ENCODE measurements around the gene BHLHE23.

Gene BHLHE23

DNA sequence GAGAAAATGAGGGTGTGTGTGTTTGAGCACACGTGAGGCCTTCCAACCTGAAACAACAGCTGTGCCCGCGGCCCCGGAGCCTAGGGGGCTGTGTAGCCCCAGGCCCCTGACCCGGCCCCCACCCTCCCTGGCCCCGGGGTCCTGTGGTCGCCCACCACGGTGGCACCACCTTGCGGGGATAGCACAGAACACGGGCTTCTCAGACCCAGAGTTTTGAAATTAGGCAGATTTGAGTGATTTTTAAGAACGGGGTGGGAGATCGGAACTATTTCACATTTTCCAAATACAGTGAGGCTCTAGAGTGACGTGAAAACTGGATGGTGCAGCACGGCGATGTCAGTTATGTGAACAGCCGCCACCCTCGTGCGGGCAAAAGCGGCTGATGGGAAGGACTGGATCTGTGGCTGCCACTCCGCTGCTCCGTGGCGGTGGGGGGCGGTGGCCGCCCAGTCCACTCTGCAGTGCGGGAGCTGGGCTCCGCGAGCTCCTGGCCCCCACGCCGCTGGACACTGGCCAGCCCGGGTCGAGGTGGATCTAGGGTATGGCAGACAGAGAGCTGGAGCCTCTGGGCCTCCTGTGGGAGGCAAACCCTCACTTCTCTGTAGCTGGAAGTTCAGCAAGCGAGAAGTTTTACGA lies 17.3 kb upstream of the BHLHE23 start:
- TF ChIP-seq, protein P1, sequence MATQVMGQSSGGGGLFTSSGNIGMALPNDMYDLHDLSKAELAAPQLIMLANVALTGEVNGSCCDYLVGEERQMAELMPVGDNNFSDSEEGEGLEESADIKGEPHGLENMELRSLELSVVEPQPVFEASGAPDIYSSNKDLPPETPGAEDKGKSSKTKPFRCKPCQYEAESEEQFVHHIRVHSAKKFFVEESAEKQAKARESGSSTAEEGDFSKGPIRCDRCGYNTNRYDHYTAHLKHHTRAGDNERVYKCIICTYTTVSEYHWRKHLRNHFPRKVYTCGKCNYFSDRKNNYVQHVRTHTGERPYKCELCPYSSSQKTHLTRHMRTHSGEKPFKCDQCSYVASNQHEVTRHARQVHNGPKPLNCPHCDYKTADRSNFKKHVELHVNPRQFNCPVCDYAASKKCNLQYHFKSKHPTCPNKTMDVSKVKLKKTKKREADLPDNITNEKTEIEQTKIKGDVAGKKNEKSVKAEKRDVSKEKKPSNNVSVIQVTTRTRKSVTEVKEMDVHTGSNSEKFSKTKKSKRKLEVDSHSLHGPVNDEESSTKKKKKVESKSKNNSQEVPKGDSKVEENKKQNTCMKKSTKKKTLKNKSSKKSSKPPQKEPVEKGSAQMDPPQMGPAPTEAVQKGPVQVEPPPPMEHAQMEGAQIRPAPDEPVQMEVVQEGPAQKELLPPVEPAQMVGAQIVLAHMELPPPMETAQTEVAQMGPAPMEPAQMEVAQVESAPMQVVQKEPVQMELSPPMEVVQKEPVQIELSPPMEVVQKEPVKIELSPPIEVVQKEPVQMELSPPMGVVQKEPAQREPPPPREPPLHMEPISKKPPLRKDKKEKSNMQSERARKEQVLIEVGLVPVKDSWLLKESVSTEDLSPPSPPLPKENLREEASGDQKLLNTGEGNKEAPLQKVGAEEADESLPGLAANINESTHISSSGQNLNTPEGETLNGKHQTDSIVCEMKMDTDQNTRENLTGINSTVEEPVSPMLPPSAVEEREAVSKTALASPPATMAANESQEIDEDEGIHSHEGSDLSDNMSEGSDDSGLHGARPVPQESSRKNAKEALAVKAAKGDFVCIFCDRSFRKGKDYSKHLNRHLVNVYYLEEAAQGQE (IDR thresholded peaks at IDR 0.05; ENCODE audit: insufficient read depth in 1 of 2, low read depth in 2 of 2, low read length in 2 of 2) = no peak
- TF ChIP-seq SIN3A (IDR thresholded peaks at IDR 0.05; ENCODE audit: borderline replicate concordance, insufficient read depth, low read length) = no peak
- TF ChIP-seq FOXP2 (optimal IDR thresholded peaks at IDR 0.05; ENCODE audit: borderline replicate concordance, extremely low read depth, extremely low read length, insufficient read depth) = no peak
- no peak for TF ChIP-seq POLR2AphosphoS5 (IDR thresholded peaks at IDR 0.05; ENCODE audit: low read depth, low read length)
- TF ChIP-seq TAF1 (IDR thresholded peaks at IDR 0.05; ENCODE audit: borderline replicate concordance, insufficient read depth, low read length) = no peak

DNA sequence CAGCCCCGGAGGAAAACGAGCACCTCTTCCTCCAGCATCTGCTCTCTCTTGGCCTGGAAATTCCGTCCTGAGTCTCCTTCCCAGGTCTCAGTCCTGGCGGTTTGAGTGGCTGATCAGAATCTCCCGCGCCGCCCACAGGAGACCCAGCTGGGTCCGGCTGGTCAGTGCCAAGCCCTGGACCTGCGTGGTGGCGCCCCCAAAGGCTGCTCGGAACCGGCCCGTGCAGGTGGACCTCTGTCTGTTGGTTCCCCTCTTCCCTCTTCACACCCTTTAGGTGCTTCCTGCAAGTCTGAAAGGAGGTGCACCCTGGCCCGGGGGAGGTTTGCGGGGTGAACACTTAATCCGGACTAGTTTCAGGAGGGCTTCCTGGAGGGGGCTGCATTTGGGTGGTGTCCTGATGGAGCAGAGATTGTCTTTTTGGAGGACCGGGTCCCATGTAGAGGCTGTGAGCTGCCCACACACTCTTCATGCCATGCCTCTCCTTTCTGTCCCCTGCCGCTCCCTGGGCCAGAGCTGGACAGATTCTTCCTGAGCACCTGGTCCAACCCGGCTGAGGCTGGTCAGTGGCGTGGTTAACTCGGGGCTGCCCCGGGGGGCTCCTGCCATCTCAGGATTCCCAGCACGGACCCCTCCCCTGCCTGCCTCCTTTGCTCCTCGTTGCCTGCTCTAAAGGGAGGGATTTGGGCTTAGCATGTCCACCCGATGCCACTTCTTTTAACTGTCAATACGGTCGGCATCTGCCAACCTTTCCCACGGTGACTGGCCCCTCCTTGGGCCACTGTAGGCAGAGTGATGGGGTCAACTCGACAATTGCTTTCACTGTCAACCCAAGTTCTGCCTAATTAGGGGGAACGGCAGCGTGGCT lies 16.5 kb upstream of the BHLHE23 start:
- TF ChIP-seq POLR2AphosphoS5 (IDR thresholded peaks at IDR 0.05; ENCODE audit: low read depth, low read length) = no peak
- TF ChIP-seq FOXP2 (optimal IDR thresholded peaks at IDR 0.05; ENCODE audit: borderline replicate concordance, extremely low read depth, extremely low read length, insufficient read depth) = no peak

DNA sequence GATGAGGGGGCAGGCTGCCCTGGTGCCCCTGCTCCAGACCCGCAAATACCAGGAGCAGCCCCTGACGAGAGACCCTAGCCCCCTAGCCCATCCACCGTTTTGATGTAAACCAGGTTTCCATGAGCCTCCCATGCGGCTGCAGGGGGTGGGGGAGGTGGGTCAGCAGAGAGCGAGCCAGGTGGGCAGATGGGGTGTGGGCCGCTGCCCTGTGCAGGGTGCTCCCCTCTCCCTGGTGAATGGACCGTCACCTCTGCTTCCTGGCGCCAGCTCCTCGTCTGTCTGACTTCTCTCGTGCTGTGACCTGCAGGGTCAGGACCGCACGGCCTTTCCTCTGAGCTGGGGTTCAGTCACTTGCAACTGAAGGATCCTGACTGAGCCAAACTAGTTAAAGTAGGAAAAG lies 15.7 kb upstream of the BHLHE23 start:
- no peak for TF ChIP-seq POLR2AphosphoS5 (IDR thresholded peaks at IDR 0.05; ENCODE audit: low read depth, low read length)
- no peak for TF ChIP-seq FOXP2 (optimal IDR thresholded peaks at IDR 0.05; ENCODE audit: borderline replicate concordance, extremely low read depth, extremely low read length, insufficient read depth)
- no peak for TF ChIP-seq SIN3A (IDR thresholded peaks at IDR 0.05; ENCODE audit: borderline replicate concordance, insufficient read depth, low read length)
- TF ChIP-seq, protein P1 (IDR thresholded peaks at IDR 0.05; ENCODE audit: insufficient read depth in 1 of 2, low read depth in 2 of 2, low read length in 2 of 2) = no peak
- no peak for TF ChIP-seq TAF1 (IDR thresholded peaks at IDR 0.05; ENCODE audit: borderline replicate concordance, insufficient read depth, low read length)

DNA sequence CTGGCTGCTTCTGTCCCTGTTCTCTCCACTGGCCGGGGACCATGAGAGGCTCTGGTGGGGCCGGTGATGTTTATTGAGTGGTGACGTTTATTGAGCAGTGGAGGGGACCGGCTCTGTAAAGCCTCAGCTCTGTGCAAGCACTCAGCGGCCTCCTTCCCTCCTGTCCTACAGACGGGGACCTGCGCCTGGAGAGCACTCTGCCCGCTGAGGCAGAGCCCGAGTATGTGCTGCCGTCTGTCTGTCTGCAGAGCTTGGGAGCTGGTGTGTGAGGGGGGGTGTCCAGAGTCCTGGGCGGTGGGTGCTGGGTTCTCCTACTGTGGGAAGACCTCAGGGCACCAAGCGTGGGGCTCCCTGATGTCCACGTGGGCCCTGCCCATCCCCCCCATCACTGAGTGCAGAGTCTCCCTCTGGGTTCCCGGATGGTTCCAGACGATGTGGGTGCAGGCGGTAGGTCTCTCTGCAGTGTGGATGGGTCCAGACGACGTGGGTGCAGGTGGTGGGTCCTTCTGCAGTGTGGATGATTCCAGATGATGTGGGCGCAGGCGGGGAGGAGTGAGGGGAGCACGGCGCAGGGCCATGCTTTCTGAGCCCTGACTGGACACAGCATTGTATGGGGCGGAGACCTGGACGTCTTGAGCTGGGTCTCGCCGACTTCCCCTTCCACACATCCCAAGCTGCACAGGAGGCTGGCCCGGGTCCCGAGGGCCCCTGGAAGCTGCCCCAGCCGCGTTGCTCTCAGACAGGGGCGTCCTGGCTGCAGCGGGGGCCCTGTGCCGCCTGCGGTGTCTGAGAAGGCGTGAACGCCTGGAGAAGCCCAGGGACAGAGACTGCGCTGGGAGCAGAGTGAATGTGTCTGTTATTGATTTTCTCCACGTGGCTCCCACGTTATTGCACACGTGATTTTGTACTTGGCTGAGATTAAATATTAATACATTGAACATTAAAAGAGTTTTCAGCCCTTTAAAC lies 14.9 kb upstream of the BHLHE23 start:
- TF ChIP-seq FOXP2 (optimal IDR thresholded peaks at IDR 0.05; ENCODE audit: borderline replicate concordance, extremely low read depth, extremely low read length, insufficient read depth) (no peak), TAF1 (IDR thresholded peaks at IDR 0.05; ENCODE audit: borderline replicate concordance, insufficient read depth, low read length) (no peak), SIN3A (IDR thresholded peaks at IDR 0.05; ENCODE audit: borderline replicate concordance, insufficient read depth, low read length) (no peak), POLR2AphosphoS5 (IDR thresholded peaks at IDR 0.05; ENCODE audit: low read depth, low read length) (no peak)
- TF ChIP-seq, protein P1 (IDR thresholded peaks at IDR 0.05; ENCODE audit: insufficient read depth in 1 of 2, low read depth in 2 of 2, low read length in 2 of 2) = no peak

DNA sequence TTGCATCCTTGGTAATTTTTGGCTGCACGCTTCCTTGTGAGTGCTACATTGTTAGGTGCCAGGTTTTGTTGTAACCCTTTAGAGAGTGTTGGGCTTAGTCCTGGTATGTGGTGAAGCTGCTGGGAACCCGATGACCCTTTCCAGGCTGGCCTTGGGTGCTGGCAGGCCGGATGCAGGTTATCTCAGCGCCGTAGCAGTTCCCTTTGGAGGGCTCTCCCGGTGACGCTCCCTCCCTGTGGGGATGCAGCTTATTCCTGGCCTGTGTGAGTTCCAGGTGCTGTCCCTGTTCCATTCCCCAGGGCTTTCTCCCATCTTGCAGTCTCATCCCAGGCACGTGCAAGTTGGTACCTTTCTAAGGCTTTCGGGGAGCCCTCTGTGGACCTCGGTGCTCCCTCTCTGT lies 13.9 kb upstream of the BHLHE23 start:
- no peak for TF ChIP-seq TAF1 (IDR thresholded peaks at IDR 0.05; ENCODE audit: borderline replicate concordance, insufficient read depth, low read length)
- TF ChIP-seq POLR2AphosphoS5 (IDR thresholded peaks at IDR 0.05; ENCODE audit: low read depth, low read length) = no peak
- no peak for TF ChIP-seq FOXP2 (optimal IDR thresholded peaks at IDR 0.05; ENCODE audit: borderline replicate concordance, extremely low read depth, extremely low read length, insufficient read depth)
- no peak for TF ChIP-seq SIN3A (IDR thresholded peaks at IDR 0.05; ENCODE audit: borderline replicate concordance, insufficient read depth, low read length)
- TF ChIP-seq, protein P1 (IDR thresholded peaks at IDR 0.05; ENCODE audit: insufficient read depth in 1 of 2, low read depth in 2 of 2, low read length in 2 of 2) = no peak
